Measurements from ENCODE around the gene ARRDC1.
"Not testable (repeated sequence)": the region's sequence is repeated elsewhere in the genome, so short reads cannot be mapped to it uniquely, and the experiment has no call there.

ARRDC1 gene

GRCh38 chr9:137583957-137584356, 21.5 kb upstream of the ARRDC1 start:
- no peak for DNase-seq (ENCODE audit: low spot score)

- no peak for DNase-seq (ENCODE audit: low spot score)
Measured at GRCh38 chr9:137586854-137587253, 18.6 kb upstream of the ARRDC1 start.

GRCh38 chr9:137588311-137588710, 17.2 kb upstream of the ARRDC1 start:
- DNase-seq (ENCODE audit: low spot score) = no peak

- DNase-seq (ENCODE audit: low spot score) = no peak
Measured at GRCh38 chr9:137588891-137589290, 16.6 kb upstream of the ARRDC1 start.

- DNase-seq (ENCODE audit: low spot score) = no peak
Measured at GRCh38 chr9:137589441-137590122, 15.9 kb upstream of the ARRDC1 start.

- no peak for DNase-seq (ENCODE audit: low spot score)
Measured at GRCh38 chr9:137590123-137590468, 15.4 kb upstream of the ARRDC1 start.

GRCh38 chr9:137590469-137591383, 14.8 kb upstream of the ARRDC1 start, which contains the start of gene ZMYND19:
Gene ZMYND19 (minus strand): TSS chr9:137590512. CDS start chr9:137590263, 249 bp downstream.
- DNase-seq (ENCODE audit: low spot score) = peak; percentile 95

- DNase-seq (ENCODE audit: low spot score) = no peak
Measured at GRCh38 chr9:137592767-137593166, 12.7 kb upstream of the ARRDC1 start.

- no peak for DNase-seq (ENCODE audit: low spot score)
Measured at GRCh38 chr9:137593176-137593575, 12.3 kb upstream of the ARRDC1 start.

- not testable (repeated sequence) for DNase-seq (ENCODE audit: low spot score)
Measured at GRCh38 chr9:137596577-137596976, 8.9 kb upstream of the ARRDC1 start.

- no peak for DNase-seq (ENCODE audit: low spot score)
Measured at GRCh38 chr9:137598943-137599342, 6.5 kb upstream of the ARRDC1 start.

GRCh38 chr9:137602661-137603060, 2.8 kb upstream of the ARRDC1 start:
- no peak for DNase-seq (ENCODE audit: low spot score)

- no peak for DNase-seq (ENCODE audit: low spot score)
Measured at GRCh38 chr9:137603879-137604278, 1.6 kb upstream of the ARRDC1 start.

GRCh38 chr9:137604345-137605086, 970 bp upstream of the ARRDC1 start:
- no peak for DNase-seq (ENCODE audit: low spot score)

GRCh38 chr9:137606005-137606621, 627 bp downstream of the ARRDC1 start:
- no peak for DNase-seq (ENCODE audit: low spot score)

- no peak for DNase-seq (ENCODE audit: low spot score)
Measured at GRCh38 chr9:137606734-137607138, 1.2 kb downstream of the ARRDC1 start.

GRCh38 chr9:137607141-137607857, 1.8 kb downstream of the ARRDC1 start:
- DNase-seq (ENCODE audit: low spot score) = peak; percentile 91

GRCh38 chr9:137610944-137611343, 5.5 kb downstream of the ARRDC1 start:
- DNase-seq (ENCODE audit: low spot score) = no peak

- peak; percentile 84 for DNase-seq (ENCODE audit: low spot score)
Measured at GRCh38 chr9:137611623-137612609, 6.4 kb downstream of the ARRDC1 start.

GRCh38 chr9:137612741-137613142, 7.3 kb downstream of the ARRDC1 start:
- DNase-seq (ENCODE audit: low spot score) = no peak

All from RKO (cell line).